PC-3 (cell line): Measurements from ENCODE around the gene DIP2C. TPM values are rescaled to one million over a fixed set of nuclear protein-coding genes. Genes with fewer than 3 reads are reported as not detected.

Experiments used
- ATAC-seq: fragments of 200-7000 bp; cut with Tn5 transposase; 2 replicates; pipeline ENCODE4 v1.9.1; 2020; ENCODE audit warnings: mild to moderate bottlenecking, moderate library complexity
- BruUV-seq: library from RNA; stranded (reverse); fragments of 400-500 nt; replicated peaks from 2 replicates; lab custom pipeline; 2021; lab: Mats Ljungman, UMichigan
- CTCF ChIA-PET: fragments of 300-600 bp; sonication (Branson Sonifier 250); formaldehyde crosslinking; loops from one replicate; lab custom pipeline; 2022; ENCODE audit warnings: antibody characterized with exemption; lab: Charles Lee
- POLR2A ChIA-PET: fragments of 300-600 bp; sonication (Branson Sonifier 250); formaldehyde crosslinking; loops from one replicate; lab custom pipeline; 2022; ENCODE audit warnings: antibody characterized with exemption; ENCODE audit not compliant: unreplicated experiment; lab: Charles Lee
- DNase-seq: peaks from one replicate; pipeline ENCODE4 v3.0.0-alpha.2; 2015
- H2AFZ ChIP-seq: fragments of 300-600 bp; sonication (generic); 2 replicates; pipeline ENCODE4 v1.6.0; 2016; ENCODE audit warnings: antibody characterized with exemption, low read length
- H3F3A ChIP-seq: fragments of 300-600 bp; sonication (generic); one replicate; pipeline ENCODE4 v1.6.0; 2017; ENCODE audit warnings: antibody characterized with exemption, low read length, control low read depth, mild to moderate bottlenecking; ENCODE audit not compliant: unreplicated experiment
- H3K27ac ChIP-seq: fragments of 300-600 bp; sonication (generic); 2 replicates; pipeline ENCODE4 v1.5.1; 2016; ENCODE audit warnings: mild to moderate bottlenecking, low read length
- H3K27me3 ChIP-seq: fragments of 300-600 bp; sonication (generic); 2 replicates; pipeline ENCODE4 v1.6.1; 2016; ENCODE audit warnings: low read length, mixed read lengths
- H3K36me3 ChIP-seq: fragments of 300-600 bp; sonication (generic); 2 replicates; pipeline ENCODE4 v1.6.1; 2016; ENCODE audit warnings: low read depth, mixed run types, low read length, mixed read lengths
- H3K4me1 ChIP-seq: fragments of 300-600 bp; sonication (generic); 2 replicates; pipeline ENCODE4 v1.5.1; 2016; ENCODE audit warnings: low read length; ENCODE audit not compliant: insufficient read depth
- H3K4me2 ChIP-seq: fragments of 300-600 bp; sonication (generic); 2 replicates; pipeline ENCODE4 v1.6.0; 2016; ENCODE audit warnings: low read length
- H3K4me3 ChIP-seq: fragments of 300-600 bp; sonication (generic); 2 replicates; pipeline ENCODE4 v1.5.1; 2016; ENCODE audit warnings: mild to moderate bottlenecking, low read length, mixed read lengths
- H3K79me2 ChIP-seq: fragments of 300-600 bp; sonication (generic); 2 replicates; pipeline ENCODE4 v1.6.1; 2017; ENCODE audit warnings: low read length, mixed read lengths
- H3K9ac ChIP-seq: fragments of 300-600 bp; sonication (generic); 2 replicates; pipeline ENCODE4 v1.6.0; 2016; ENCODE audit warnings: mild to moderate bottlenecking, low read length
- H3K9me2 ChIP-seq: fragments of 300-600 bp; sonication (generic); replicated peaks from 2 replicates; pipeline ENCODE4 v1.6.1; 2016; ENCODE audit warnings: mixed run types, low read length, mixed read lengths
- H3K9me3 ChIP-seq: fragments of 300-600 bp; sonication (generic); 2 replicates; pipeline ENCODE4 v1.6.1; 2016; ENCODE audit warnings: low read length, mixed read lengths
- H4K20me1 ChIP-seq: fragments of 300-600 bp; sonication (generic); 2 replicates; pipeline ENCODE4 v1.6.1; 2016; ENCODE audit warnings: low read length, mixed read lengths
- CTCF ChIP-seq: fragments of 300-600 bp; sonication (generic); conservative IDR thresholded peaks from 2 replicates; pipeline ENCODE4 v1.5.1; 2017; ENCODE audit warnings: antibody characterized with exemption, low read depth, mild to moderate bottlenecking, low read length
- EZH2 ChIP-seq: fragments of 300-600 bp; sonication (generic); IDR thresholded peaks from one replicate; pipeline ENCODE4 v1.6.1; 2017; ENCODE audit warnings: antibody characterized with exemption, mild to moderate bottlenecking, low read length; ENCODE audit not compliant: unreplicated experiment
- EZH2phosphoT487 ChIP-seq: fragments of 300-600 bp; sonication (generic); IDR thresholded peaks from 2 replicates; pipeline ENCODE4 v1.6.1; 2018; ENCODE audit warnings: mild to moderate bottlenecking, antibody characterized with exemption, low read length, borderline replicate concordance
- intact Hi-C: fragments of 100-400 bp; cut with micrococcal nuclease; formaldehyde crosslinking; loops from 2 replicates; pipeline ENCODE4 v1.9.0; 2023
- total RNA-seq: library from RNA; depleted of rRNA; stranded (reverse); fragments of >200 nt; gene quantifications from 2 replicates; pipeline ENCODE4 v1.2.3, GENCODE V29; 2014

DIP2C gene
- total RNA-seq, 1 experiment from 2014 or later = 3.1 TPM

GRCh38 chr10:526651-527312 is 162.7 kb downstream of the DIP2C start:
- ChIA-PET CTCF (no interaction called here), POLR2A (no interaction called here)
- Histone ChIP-seq H3K9ac (no peak overlapping the region), H3K4me2 (no peak overlapping the region), H3K9me2 (no peaks in the 10 kb centered on the region), H3K79me2 (no peaks in the 10 kb centered on the region), H3K27ac (no peak overlapping the region), H3K4me1 (no peaks in the 10 kb centered on the region), H3K4me3 (no peak overlapping the region), H3K36me3 (no peaks in the 10 kb centered on the region), H2AFZ (no peak overlapping the region), H4K20me1 (no peaks in the 10 kb centered on the region), H3K27me3 (no peaks in the 10 kb centered on the region), H3F3A (no peaks in the 10 kb centered on the region), H3K9me3 (no peaks in the 10 kb centered on the region)
- DNase-seq = no peak
- no peak for TF ChIP-seq EZH2phosphoT487
- no peak for TF ChIP-seq CTCF
- no peak for TF ChIP-seq EZH2
- ATAC-seq = no peak
- intact Hi-C loops = no loop called here
- no TSS peak for BruUV-seq

GRCh38 chr10:525565-526315 is 163.7 kb downstream of the DIP2C start:
- BruUV-seq = no TSS peak
- H3F3A ChIP-seq = no peaks in the 10 kb centered on the region
- no peak overlapping the region for H3K4me2 ChIP-seq
- no peaks in the 10 kb centered on the region for H3K4me1 ChIP-seq
- H3K9me2 ChIP-seq = no peaks in the 10 kb centered on the region
- no peaks in the 10 kb centered on the region for H3K9me3 ChIP-seq
- no peaks in the 10 kb centered on the region for H3K79me2 ChIP-seq
- no peak overlapping the region for H3K9ac ChIP-seq
- H4K20me1 ChIP-seq = no peaks in the 10 kb centered on the region
- ATAC-seq = peak; percentile 18; the same call in 1 of the 2 replicates
- H3K36me3 ChIP-seq = no peaks in the 10 kb centered on the region
- TF ChIP-seq EZH2 (no peak), CTCF (no peak), EZH2phosphoT487 (no peak)
- H3K27me3 ChIP-seq = no peaks in the 10 kb centered on the region
- ChIA-PET POLR2A (no interaction called here), CTCF (no interaction called here)
- DNase-seq = peak; percentile 3
- intact Hi-C loops = no loop called here
- no peak overlapping the region for H3K4me3 ChIP-seq
- no peak overlapping the region for H3K27ac ChIP-seq
- H2AFZ ChIP-seq = no peak overlapping the region

GRCh38 chr10:523925-524324 is 165.5 kb downstream of the DIP2C start:
- Histone ChIP-seq H3K4me3 (no peak overlapping the region), H3K27ac (no peak overlapping the region), H3K79me2 (no peaks in the 10 kb centered on the region), H3K27me3 (no peaks in the 10 kb centered on the region), H3K9ac (no peak overlapping the region), H2AFZ (no peak overlapping the region), H4K20me1 (no peaks in the 10 kb centered on the region), H3K4me1 (no peaks in the 10 kb centered on the region), H3K4me2 (no peak overlapping the region), H3K9me3 (no peaks in the 10 kb centered on the region), H3K36me3 (no peaks in the 10 kb centered on the region), H3K9me2 (no peaks in the 10 kb centered on the region), H3F3A (no peaks in the 10 kb centered on the region)
- DNase-seq (no peak), ATAC-seq (no peak)
- no peak for TF ChIP-seq EZH2
- TF ChIP-seq CTCF = no peak
- TF ChIP-seq EZH2phosphoT487 = no peak
- no TSS peak for BruUV-seq
- ChIA-PET CTCF (no interaction called here), POLR2A (no interaction called here)
- intact Hi-C loops = no loop called here
